Ecto neural progenitor cell (in vitro differentiated cells): ENCODE data around the gene SDK1.
A peak's percentile ranks its signal among the peaks of the same experiment; 100 is the strongest.

Experiments
- DNase-seq: peaks from one replicate; pipeline ENCODE4 v3.0.0-alpha.2; 2018; ENCODE audit warnings: low spot score

Gene SDK1

GRCh38 chr7:3981281-3981680 lies 680.2 kb downstream of the SDK1 start:
- no peak for DNase-seq

GRCh38 chr7:3984456-3984855 lies 683.4 kb downstream of the SDK1 start:
- DNase-seq, result no peak

GRCh38 chr7:3986927-3987326 lies 685.9 kb downstream of the SDK1 start:
- DNase-seq, result no peak

- DNase-seq, result no peak
Measured at GRCh38 chr7:3987426-3987927, 686.4 kb downstream of the SDK1 start.

- no peak for DNase-seq
Measured at GRCh38 chr7:3989723-3990122, 688.7 kb downstream of the SDK1 start.

- no peak for DNase-seq
Measured at GRCh38 chr7:3991731-3992231, 690.7 kb downstream of the SDK1 start.

- DNase-seq, result no peak
Measured at GRCh38 chr7:3992841-3993240, 691.8 kb downstream of the SDK1 start.

- no peak for DNase-seq
Measured at GRCh38 chr7:3994764-3995163, 693.7 kb downstream of the SDK1 start.

- DNase-seq, result peak; percentile 60
Measured at GRCh38 chr7:3995187-3995586, 694.1 kb downstream of the SDK1 start.

GRCh38 chr7:3998060-3998459 lies 697.0 kb downstream of the SDK1 start:
- DNase-seq, result no peak

GRCh38 chr7:4000139-4000538 lies 699.1 kb downstream of the SDK1 start:
- no peak for DNase-seq

GRCh38 chr7:4000934-4001333 lies 699.9 kb downstream of the SDK1 start:
- DNase-seq, result no peak

GRCh38 chr7:4001742-4002141 lies 700.7 kb downstream of the SDK1 start:
- no peak for DNase-seq

- no peak for DNase-seq
Measured at GRCh38 chr7:4003503-4003902, 702.5 kb downstream of the SDK1 start.

GRCh38 chr7:4006687-4007086 lies 705.6 kb downstream of the SDK1 start:
- DNase-seq, result no peak

GRCh38 chr7:4009211-4010060 lies 708.4 kb downstream of the SDK1 start:
- DNase-seq, result no peak

- DNase-seq, result no peak
Measured at GRCh38 chr7:4010061-4010605, 709.1 kb downstream of the SDK1 start.

GRCh38 chr7:4010923-4011656 lies 710.0 kb downstream of the SDK1 start:
- DNase-seq, result no peak

- no peak for DNase-seq
Measured at GRCh38 chr7:4013793-4014192, 712.7 kb downstream of the SDK1 start.

GRCh38 chr7:4014346-4015050 lies 713.4 kb downstream of the SDK1 start:
- peak; percentile 19 for DNase-seq

- DNase-seq, result peak; percentile 22
Measured at GRCh38 chr7:4015371-4015770, 714.3 kb downstream of the SDK1 start.

GRCh38 chr7:4015996-4016395 lies 714.9 kb downstream of the SDK1 start:
- peak; percentile 14 for DNase-seq
